GM19025 (cell line): ENCODE measurements around the gene CROCC2.

Experiments
- ATAC-seq: cut with Tn5 transposase; IDR thresholded peaks from one replicate; pipeline ENCODE4 v1.9.1; 2021; ENCODE audit warnings: mild to moderate bottlenecking, low read depth, moderate library complexity; ENCODE audit not compliant: unreplicated experiment

Gene CROCC2

DNA sequence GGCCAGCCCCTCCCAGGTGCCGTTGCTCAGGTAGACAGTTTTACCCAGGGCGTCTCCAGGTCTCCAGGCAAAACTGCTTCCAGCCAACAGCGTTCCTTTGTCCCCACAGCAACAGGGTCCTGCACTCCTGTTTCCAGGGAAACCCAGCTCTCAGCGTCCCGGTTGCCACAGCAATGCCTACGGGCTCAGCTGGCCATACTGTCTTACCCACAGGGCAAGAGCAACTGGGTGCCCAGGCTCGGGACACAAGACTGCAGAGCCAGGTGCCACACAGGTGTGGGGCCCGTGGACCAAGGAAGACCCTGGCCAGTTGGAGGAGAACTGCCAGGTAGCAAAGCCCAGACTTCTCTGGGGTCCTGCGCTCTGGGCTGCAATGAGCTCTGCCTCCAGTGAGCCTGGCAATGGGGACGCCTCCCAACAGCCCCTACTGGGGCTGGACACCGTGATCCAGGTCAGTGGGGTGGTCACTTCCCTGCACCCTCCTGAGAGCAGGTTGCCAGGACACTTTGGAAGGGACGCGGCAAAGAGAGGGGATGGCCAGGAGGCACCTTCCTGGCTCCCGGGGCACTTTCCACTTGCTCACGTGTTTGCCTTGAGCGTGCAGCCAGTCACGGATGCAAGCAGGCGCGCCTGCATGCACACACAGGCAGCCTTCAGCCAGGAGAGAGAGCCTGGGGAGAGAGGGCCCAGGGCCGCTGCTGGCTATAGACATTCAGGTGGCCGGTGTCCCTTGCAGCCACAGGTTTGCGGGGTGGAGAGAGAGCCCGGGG lies at the start of gene CROCC2:
Gene CROCC2, plus strand, starts transcription at position 196 of the 770 bp plus-strand sequence. Its CDS starts 178 bp downstream, at position 374.
- ATAC-seq: no peak

DNA sequence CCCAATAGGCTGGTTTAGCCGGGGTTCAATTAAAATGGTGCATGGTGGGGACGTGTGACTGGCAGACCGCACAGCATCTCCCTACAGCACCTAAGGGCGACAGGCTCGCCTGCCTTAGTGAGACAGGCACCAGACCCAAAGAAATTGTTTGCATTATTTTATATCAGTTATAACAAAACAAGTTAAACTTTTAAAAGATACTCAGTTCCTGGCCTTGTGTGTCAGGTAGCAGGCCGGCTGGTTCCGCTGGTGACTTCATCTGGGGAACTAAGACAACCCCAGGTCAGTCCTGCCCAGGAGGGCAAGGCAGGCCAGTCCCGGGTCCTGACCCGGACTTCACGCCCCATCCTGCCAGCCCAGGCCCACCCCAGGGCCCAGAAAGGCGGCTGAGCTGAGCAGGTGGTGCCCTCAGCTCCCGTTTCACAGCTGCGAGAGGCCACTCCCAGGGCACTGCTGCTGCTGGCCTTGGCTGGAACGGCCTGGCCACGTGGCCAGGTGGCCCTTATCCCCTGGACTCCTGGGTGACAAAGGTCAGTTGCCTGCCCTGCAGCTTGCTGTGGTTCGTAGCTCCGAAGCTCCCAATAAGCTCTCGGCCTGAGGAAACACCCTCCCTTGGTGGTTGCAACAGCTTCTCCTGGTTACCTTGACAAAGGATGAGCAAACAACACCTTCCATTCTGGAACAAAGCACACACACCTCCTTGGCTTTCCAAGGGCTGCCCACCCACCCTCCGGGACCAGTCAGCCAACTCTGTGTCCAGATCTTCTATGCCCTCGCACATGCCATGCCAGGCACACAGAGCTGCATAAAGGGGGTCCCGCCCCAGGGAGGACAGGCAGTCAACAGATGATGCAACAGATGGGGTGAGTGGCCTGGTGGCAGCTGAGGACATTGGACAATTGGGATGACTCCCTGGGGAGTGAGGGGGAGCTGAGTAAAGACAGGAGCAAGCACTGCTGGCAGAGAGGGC lies 48.8 kb upstream of the CROCC2 start:
- ATAC-seq: no peak

DNA sequence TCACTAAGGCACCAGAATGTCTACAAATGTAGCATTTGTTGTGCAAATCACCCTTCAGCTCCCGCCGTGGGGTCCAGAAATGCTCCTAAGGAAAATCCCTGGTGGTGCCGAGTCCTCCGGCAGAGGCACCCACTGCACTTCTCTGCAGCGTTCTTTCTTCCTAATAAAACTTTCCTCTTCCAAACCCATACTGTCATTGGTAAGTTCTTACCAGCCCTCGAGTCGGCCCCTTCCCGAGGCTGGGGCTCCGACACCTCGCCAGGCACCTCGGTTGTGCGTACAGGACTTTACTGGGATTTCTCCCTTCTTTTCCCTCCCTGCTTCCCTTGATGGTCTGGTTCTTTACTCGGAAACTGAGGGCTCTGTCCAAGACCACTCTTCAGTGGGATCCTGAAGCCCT lies 47.8 kb upstream of the CROCC2 start:
- ATAC-seq: no peak

DNA sequence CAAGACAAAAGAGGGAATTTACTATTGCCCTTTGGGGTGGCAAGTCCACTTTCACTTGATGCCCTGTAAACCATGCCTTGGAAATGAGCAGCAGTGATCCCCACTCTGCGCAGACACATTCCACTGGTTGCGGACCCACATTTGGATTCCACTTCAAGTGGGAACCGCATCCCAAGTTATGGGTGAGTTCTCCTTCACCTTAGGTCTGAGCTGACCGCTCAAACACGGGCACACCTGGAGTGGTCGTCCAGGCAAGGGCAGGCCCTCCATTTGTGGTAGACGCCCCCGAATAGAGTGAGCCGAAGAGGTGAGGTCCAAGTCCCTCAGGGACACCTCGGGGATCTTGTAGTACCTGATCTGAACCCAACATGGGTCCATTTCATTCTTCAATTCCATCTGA lies 47.3 kb upstream of the CROCC2 start:
- no peak for ATAC-seq

DNA sequence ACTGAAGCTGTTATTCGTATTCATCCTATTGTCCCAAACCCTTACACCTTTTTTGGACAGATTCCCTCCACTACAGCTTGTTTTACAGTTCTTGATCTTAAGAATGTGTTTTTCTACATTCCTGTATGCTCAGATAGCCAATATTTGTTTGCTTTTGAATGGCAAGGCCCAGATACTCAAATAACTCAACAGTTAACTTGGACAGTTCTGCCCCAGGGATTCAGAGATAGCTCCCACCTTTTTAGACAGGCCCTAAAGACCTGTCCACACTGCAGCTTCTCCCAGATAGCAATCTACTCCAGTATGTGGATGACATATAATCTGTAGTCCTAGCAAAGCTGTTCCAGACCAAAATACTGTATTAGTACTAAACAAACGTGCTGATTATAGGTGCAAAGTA lies 44.6 kb upstream of the CROCC2 start:
- no peak for ATAC-seq

DNA sequence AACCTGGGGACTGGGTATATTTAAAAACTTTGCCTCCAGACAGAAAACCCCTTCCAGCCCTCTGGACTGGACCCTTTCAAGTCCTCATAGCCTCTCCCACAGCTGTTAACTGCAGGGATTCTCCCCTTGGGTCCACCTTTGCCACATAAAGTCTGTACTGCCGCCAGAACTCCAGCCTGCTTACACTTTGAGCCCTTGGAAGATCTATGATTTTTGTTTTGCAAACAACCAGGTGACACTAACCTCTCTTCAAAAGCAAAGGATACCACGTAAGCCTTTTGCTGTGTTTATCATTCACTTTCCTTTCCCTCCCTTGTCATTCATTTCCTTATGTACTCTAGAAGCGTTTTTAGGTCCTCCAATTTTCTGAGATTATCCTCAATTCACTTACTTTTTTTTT lies 41.7 kb upstream of the CROCC2 start:
- ATAC-seq: no peak

DNA sequence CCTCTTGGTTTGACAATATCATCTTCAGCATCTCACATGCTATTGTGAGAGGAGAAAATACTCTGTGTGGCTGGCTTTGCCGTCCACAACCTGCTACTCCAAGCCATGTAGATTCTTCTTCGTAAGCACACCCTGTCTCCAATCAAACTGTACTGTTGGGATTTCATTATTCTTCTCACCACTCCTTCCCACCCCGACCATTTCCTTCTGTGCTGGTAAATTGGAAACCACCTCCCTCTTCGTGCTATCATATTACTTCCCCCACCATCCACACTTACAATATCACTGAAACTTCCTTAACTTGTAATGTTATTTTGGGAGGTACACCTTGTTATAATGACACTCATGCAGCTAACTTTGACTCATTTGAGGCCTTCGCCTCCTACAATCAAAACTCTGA lies 40.7 kb upstream of the CROCC2 start:
- ATAC-seq: no peak

DNA sequence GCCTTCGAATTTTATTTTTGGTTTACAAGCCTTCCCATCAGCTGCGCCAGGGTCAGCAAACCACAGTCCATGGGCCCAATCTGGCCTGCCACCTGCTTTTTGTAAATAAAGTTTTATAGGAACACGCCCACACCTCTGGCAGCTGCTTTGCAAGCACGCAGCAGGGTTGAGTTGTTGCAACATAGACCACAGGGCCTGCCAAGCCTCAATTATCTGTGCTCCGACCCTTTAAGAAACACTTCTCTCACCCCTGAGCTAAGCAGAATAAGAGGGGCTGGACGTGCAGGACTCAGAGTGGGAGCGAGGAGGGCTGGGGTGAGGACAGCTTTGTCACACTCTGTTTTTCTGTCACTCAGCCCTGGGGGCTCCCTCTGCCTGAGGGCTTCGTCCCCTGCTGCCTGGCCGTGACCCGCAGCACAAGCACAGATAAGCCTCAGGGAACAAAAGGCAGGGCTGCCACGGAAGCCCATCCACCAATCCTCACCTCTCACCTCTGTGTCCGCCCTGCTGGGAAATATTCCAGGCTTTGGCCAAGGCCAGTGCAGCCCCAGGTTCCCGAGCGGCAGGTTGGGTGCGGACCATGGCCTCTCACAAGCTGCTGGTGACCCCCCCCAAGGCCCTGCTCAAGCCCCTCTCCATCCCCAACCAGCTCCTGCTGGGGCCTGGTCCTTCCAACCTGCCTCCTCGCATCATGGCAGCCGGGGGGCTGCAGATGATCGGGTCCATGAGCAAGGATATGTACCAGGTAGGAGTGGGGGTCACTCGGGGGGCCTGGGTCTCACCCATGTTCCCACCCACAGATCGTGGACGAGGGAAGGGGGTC lies 37.6 kb upstream of the CROCC2 start, which contains the start of gene AGXT:
Gene AGXT, plus strand, starts transcription at position 539 of the 823 bp plus-strand sequence. Its CDS starts 42 bp downstream, at position 581.
- no peak for ATAC-seq

DNA sequence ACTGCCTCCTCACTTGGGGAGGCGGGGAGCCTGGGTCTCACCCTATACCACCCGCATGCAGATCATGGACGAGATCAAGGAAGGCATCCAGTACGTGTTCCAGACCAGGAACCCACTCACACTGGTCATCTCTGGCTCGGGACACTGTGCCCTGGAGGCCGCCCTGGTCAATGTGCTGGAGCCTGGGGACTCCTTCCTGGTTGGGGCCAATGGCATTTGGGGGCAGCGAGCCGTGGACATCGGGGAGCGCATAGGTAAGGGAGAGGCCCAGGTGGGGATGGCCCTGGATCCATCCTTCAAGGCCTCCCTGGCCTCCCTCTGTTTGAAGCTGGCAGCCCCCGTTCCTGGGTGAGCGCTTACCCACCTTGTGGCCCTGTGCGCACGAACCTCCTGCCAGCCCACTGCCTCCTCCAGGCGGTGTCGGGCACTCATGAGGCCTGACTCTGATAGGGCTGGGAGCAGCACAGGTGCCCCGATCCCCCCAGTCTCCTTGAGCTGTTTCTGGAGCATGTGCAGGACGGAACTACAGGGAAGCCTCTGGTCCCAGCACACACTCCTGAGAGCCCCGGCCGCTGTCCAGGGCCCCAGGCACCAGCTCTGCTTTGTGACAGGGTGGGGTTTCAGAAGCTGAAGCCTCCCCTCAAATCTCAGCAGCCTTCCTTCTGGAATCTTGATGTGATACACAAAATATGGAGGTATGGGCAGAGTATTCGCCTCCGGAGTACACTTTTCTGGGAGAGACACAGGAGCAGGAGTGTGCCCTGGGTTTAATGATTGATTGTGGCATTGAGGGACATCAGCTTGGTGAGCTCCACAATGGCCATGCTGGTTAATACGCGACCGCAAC lies 36.8 kb upstream of the CROCC2 start:
- no peak for ATAC-seq

DNA sequence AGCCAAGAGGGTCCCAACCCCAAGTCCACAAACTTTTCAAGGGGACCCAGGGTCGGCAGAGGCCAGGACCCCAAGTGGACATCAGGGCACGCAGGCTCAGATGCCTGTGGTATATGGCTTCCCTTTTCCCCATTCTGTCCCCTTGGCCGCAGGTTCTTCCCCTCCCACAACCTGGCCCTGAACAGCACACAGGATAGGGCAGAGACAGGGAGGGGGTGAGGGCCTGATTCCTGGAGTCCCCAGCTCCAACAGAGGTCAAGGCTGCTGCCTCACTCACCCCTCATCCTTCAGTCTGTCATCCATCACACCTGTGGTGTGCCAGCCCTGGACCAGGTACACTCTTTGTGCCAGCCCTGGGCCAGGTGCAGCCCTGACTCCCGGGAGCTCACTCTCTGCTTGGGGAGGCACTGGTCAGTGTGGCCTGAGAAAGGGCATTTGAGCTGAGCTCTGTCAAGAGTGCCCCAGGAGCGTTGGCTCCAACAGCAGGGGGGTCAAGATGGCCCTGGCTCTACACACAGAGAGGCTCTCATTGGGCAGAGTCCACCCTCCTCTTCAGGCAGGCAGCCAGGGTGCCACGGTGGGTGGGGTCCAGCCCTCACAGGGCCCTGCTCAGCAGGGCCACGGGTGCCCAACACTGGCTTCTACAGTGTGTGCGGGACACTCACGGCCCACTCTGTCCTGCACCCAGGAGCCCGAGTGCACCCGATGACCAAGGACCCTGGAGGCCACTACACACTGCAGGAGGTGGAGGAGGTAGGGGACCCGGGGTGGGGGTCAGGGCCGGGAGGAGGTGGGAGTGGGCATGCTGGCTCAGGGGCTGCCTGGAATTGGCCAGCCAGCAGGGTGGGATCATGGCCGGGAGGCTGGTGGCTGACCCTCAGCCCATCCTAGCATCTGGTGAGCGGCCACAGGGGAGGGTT lies 35.9 kb upstream of the CROCC2 start:
- no peak for ATAC-seq

DNA sequence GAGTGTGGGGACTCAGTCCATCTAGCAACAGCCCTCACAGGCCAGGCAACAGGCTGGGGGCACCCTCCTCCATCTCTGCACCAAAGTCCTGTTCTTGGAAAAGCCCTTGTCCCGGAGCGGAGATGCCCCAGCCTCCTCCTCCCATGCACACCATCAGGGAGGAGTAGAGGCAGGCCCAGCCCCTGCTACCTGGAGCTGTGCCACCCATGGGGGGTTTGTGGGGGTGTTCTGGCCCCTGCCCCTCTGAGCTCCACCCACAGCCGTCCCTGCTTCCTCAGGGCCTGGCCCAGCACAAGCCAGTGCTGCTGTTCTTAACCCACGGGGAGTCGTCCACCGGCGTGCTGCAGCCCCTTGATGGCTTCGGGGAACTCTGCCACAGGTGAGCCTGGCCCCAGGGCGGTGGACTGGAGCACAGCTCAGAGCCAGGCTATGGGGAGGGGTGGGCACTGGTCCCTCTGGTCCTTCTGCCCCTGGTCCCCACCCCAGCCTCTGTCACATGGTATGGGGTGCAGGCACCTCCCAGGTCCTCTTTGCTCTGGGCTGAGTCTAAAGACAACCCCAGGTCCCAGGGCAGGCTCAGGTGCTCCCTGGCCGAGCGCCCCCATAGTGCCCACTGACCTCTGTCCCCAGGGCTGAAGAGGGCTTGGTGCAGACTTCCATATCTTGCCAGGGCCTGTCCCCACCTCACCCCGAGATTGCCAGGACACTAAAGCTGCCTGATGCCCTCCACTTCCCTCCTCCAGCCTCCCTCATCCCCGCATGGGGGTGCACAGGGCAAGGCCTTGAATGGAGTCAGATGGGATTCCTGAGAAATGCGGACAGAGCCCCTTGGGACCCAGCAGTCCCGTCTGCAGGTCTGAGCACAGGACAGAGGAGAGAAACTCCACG lies 34.8 kb upstream of the CROCC2 start:
- ATAC-seq: no peak

DNA sequence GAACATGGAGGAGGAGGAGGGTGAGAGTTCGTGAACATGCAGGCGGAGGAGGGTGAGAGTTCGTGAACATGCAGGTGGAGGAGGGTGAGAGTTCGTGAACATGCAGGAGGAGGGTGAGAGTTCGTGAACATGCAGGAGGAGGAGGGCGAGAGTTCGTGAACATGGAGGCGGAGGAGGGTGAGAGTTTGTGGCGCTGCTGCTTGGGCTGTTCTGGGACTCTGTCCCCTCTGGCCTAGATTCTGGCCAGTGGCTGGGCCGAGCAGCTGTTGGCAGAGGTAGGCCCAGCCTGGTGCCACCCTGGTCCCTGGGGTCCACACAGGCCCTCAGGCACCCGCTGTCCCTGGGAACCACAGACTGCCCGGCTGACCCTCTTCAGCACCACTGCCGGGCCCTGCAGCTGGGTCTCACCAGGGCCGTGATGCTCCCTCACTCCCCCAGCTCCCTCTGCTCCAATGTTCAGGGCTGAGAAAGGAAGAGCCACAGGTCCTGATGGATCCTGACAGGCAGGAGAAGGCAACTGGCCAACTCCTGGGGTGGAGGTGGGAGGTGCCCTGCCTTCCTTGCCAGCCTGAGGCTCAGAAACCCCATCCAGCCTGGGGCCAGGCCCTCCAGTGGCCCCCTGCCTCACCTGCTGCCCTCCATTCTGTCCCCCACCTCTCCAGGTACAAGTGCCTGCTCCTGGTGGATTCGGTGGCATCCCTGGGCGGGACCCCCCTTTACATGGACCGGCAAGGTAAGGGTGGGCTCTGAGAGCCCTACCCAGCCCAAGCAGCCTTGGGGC lies 33.6 kb upstream of the CROCC2 start:
- ATAC-seq: no peak

DNA sequence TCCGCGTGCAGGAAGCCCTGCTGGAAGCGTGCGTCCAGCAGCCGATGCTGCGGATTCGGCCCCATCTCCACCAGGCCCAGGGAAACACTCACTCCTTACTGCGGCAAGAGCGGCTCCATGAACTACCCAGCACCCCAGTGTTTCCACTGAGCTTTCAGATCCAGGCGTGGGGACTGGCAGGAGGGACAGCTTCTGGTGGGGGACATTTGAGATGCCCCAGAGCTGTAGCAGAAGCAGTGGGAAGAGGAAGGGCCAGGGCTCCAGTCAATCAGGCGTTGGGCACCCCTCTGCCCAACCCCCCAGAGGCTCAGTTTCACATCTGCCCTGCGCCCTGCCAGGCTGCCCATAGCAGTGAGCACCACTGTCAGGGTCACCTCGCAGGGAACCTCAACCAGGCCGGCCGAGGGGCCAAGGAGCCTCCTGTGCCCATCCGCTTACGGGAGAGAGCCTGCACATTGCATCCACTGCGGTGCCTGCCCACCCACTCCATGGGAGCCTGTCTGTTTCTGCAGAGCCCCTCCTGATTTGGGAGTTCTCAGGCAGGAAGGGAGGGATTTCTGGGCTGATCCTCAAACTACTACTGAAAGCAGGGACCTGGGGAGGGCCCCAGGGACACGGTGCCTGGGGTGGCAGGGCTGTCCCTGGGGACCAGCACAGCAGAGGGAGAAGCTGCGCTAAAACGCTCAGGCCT lies 32.9 kb upstream of the CROCC2 start:
- no peak for ATAC-seq

DNA sequence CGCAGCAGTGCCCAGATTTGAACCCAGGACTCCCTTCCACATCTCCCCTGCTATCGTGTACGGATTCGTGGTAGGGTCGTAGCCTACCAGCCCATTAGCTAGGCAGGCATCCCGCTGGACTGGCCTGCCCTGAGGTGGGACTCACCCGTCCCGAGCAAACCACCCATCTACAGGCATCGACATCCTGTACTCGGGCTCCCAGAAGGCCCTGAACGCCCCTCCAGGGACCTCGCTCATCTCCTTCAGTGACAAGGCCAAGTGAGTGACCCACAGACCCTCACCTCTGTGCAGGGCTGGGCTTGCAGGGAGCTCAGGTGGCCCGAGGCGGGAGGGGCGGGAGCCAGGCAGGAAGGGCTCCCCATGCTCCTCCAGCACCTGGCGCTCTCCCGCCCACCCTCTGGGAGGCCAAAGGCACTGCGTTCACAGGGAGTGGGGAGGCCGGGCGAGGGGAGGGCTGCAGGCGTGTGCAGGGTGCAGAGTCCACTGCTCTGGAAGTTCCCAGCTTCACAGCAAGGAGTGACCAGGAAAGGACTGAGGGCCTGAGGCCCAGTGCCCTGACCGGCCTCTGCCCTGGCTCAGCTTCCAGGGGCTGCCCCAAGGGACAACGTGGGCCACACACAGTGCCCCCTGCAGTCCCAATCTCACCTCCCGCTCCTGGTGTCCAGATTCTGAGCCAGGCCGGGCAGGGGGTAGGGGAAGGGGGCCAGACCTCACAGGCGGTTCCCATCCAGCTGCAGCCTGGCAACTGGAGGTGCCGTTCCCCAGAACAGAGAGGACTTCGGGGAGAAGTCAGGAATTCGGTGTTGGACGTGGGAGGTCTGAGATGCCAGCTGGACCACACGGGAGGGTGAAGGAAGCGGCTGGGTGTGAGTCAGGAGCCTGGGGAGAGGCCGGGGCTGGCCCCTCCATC lies 32.1 kb upstream of the CROCC2 start:
- no peak for ATAC-seq

DNA sequence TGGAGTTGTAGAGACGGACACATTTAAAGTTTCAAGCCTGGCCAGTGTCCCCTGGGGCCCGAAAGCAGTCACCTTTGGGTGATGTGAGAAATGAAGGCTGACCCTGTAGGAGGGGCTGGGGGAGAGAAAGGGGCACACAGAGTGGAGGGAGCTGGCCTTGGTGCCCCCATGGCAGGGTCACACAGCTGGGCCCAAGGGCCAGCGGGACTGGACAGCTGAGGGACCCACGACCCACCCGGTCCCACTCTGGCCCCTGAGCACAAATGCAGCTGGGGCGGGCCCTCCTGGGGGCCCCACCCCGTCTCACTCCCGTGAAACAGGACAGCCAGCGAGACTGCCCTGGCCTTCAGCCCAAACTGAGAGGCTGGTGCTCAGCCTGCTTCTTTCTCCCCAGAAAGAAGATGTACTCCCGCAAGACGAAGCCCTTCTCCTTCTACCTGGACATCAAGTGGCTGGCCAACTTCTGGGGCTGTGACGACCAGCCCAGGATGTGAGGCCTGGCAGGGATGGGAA lies 31.4 kb upstream of the CROCC2 start:
- no peak for ATAC-seq
